HG03045 (cell line): ENCODE measurements around the gene PUSL1.
A peak's percentile ranks its signal among the peaks of the same experiment; 100 is the strongest.

Experiments
- ATAC-seq: cut with Tn5 transposase; IDR thresholded peaks from one replicate; pipeline ENCODE4 v1.9.1; 2021; ENCODE audit warnings: mild to moderate bottlenecking, moderate library complexity; ENCODE audit not compliant: unreplicated experiment

Gene PUSL1

GRCh38 chr1:1335792-1336248, 27.4 kb downstream of the PUSL1 start:
- ATAC-seq = no peak

GRCh38 chr1:1336446-1336845, 28.0 kb downstream of the PUSL1 start:
- ATAC-seq = no peak

GRCh38 chr1:1336931-1337792, 28.8 kb downstream of the PUSL1 start:
- no peak for ATAC-seq

- no peak for ATAC-seq
Measured at GRCh38 chr1:1337793-1338147, 29.4 kb downstream of the PUSL1 start.

- ATAC-seq = no peak
Measured at GRCh38 chr1:1338278-1338677, 29.9 kb downstream of the PUSL1 start.

GRCh38 chr1:1340185-1340584, 31.8 kb downstream of the PUSL1 start:
- ATAC-seq = no peak

- no peak for ATAC-seq
Measured at GRCh38 chr1:1340791-1341548, 32.6 kb downstream of the PUSL1 start.

- ATAC-seq = no peak
Measured at GRCh38 chr1:1341549-1342021, 33.2 kb downstream of the PUSL1 start.

- no peak for ATAC-seq
Measured at GRCh38 chr1:1342061-1342562, 33.7 kb downstream of the PUSL1 start.

- ATAC-seq = no peak
Measured at GRCh38 chr1:1342584-1343115, 34.3 kb downstream of the PUSL1 start.

- ATAC-seq = no peak
Measured at GRCh38 chr1:1343811-1344421, 35.5 kb downstream of the PUSL1 start.

- ATAC-seq = no peak
Measured at GRCh38 chr1:1344655-1345361, 36.4 kb downstream of the PUSL1 start.

GRCh38 chr1:1345384-1345783, 37.0 kb downstream of the PUSL1 start:
- no peak for ATAC-seq

GRCh38 chr1:1345860-1346500, 37.6 kb downstream of the PUSL1 start:
- no peak for ATAC-seq

GRCh38 chr1:1346501-1346890, 38.1 kb downstream of the PUSL1 start:
- ATAC-seq = no peak

GRCh38 chr1:1347026-1347595, 38.7 kb downstream of the PUSL1 start:
- ATAC-seq = no peak

- ATAC-seq = no peak
Measured at GRCh38 chr1:1347663-1348419, 39.4 kb downstream of the PUSL1 start.

GRCh38 chr1:1348420-1349255, 40.2 kb downstream of the PUSL1 start:
- ATAC-seq = peak; percentile 25
